Measurements from ENCODE around the gene KLHL7.

Gene KLHL7

DNA sequence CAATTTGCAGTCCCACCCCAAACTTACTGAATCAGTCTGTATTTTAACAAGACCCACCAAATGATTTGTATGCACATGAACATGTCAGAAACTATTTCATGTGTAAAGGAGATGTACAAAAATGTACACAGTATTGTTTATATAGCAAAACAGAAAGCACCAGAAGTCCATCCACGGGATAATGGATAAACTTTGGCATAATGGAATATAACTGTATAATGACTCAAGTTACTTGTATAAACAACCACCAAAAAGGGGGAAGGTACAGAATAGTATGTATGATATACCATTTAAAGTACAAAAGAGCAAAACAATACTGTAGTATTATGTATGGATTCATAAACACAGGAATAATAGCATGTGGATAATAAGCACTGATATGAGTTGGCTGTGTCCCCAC is 98.7 kb downstream of the KLHL7 start:
- H3K27ac ChIP-seq (ENCODE audit: poor library complexity, severe bottlenecking): no peak overlapping the region
- no peaks in the 10 kb centered on the region for H3K4me1 ChIP-seq (ENCODE audit: insufficient read depth, poor library complexity, severe bottlenecking)
- no peaks in the 10 kb centered on the region for H3K27me3 ChIP-seq (ENCODE audit: insufficient read depth, poor library complexity, severe bottlenecking)
- H3K36me3 ChIP-seq (ENCODE audit: low read depth): peaks cover 23% of the 10 kb centered on the region
- DNase-seq (ENCODE audit: low spot score) (no peak), ATAC-seq (ENCODE audit: low read depth) (no peak)
- no peak overlapping the region for H3K4me3 ChIP-seq (ENCODE audit: severe bottlenecking)
- TF ChIP-seq, protein P1, sequence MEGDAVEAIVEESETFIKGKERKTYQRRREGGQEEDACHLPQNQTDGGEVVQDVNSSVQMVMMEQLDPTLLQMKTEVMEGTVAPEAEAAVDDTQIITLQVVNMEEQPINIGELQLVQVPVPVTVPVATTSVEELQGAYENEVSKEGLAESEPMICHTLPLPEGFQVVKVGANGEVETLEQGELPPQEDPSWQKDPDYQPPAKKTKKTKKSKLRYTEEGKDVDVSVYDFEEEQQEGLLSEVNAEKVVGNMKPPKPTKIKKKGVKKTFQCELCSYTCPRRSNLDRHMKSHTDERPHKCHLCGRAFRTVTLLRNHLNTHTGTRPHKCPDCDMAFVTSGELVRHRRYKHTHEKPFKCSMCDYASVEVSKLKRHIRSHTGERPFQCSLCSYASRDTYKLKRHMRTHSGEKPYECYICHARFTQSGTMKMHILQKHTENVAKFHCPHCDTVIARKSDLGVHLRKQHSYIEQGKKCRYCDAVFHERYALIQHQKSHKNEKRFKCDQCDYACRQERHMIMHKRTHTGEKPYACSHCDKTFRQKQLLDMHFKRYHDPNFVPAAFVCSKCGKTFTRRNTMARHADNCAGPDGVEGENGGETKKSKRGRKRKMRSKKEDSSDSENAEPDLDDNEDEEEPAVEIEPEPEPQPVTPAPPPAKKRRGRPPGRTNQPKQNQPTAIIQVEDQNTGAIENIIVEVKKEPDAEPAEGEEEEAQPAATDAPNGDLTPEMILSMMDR (IDR thresholded peaks at IDR 0.05; ENCODE audit: poor library complexity, severe bottlenecking): no peak
- no peaks in the 10 kb centered on the region for H3K9me3 ChIP-seq (ENCODE audit: severe bottlenecking)

DNA sequence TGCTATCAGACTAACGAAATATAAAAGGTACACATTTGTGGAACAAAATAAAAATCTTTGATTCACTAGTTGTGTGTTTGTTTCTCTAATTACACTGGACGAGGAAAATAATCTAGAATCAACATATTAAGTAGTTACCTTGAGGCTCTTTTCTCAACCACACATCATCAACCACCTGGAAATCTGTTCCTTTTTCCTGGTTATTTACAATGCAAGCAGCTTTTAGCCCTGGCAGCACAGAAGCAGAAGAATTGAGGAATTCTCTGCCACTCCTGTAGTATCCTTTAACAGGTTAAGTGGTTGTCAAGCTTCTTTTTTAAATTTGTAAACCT is 100.0 kb downstream of the KLHL7 start:
- Histone ChIP-seq H3K27ac (ENCODE audit: poor library complexity, severe bottlenecking) (no peak overlapping the region), H3K4me3 (ENCODE audit: severe bottlenecking) (no peak overlapping the region), H3K9me3 (ENCODE audit: severe bottlenecking) (no peaks in the 10 kb centered on the region), H3K27me3 (ENCODE audit: insufficient read depth, poor library complexity, severe bottlenecking) (no peaks in the 10 kb centered on the region), H3K36me3 (ENCODE audit: low read depth) (peaks cover 10% of the 10 kb centered on the region), H3K4me1 (ENCODE audit: insufficient read depth, poor library complexity, severe bottlenecking) (no peaks in the 10 kb centered on the region)
- DNase-seq (ENCODE audit: low spot score) (no peak), ATAC-seq (ENCODE audit: low read depth) (no peak)
- TF ChIP-seq, protein P1 (IDR thresholded peaks at IDR 0.05; ENCODE audit: poor library complexity, severe bottlenecking): no peak

DNA sequence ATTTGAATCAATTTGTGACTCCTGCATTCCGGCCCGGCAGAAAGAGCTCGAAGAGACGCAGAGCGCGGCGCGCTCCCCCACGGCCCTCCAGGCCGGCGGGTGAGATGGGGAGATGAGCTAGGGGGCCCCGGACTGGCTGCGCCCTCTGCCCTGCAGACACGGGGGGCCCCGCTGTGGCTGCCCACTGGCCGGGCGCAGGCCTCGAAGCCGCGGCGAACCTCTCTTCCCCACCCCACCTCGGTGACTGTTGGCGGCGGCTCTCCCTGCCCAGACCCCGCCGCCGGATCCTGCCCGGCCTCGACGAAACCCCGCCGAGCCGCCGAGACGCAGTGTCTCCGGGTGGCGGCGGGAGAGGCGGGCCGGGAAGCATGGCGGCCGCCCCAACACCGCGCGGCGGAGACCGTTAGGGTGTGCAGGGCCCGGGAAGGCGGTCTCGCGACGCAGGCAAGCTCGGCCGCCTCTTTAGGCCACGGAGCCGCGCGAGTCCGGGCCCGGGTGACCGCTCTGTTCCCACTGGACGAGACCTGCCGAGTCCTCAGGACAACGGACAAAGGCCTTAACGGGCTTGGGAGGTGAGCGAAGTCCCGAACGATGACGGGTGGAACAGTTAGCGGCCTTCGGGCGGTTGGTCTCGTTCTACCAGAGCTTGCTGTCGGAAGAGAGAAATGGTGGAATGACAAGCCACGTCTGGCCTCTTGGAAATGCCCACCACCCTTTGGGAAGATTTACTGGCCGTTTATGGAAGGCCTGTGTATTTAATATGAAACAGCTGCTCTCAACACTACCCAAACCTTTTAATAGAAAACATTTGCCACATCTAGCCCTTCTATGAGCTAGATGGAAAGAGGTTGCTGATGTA is 100.6 kb downstream of the KLHL7 start:
- Histone ChIP-seq H3K27ac (ENCODE audit: poor library complexity, severe bottlenecking) (no peak overlapping the region), H3K27me3 (ENCODE audit: insufficient read depth, poor library complexity, severe bottlenecking) (no peaks in the 10 kb centered on the region), H3K4me1 (ENCODE audit: insufficient read depth, poor library complexity, severe bottlenecking) (no peaks in the 10 kb centered on the region), H3K9me3 (ENCODE audit: severe bottlenecking) (no peaks in the 10 kb centered on the region), H3K36me3 (ENCODE audit: low read depth) (peaks cover 4% of the 10 kb centered on the region), H3K4me3 (ENCODE audit: severe bottlenecking) (no peak overlapping the region)
- TF ChIP-seq, protein P1 (IDR thresholded peaks at IDR 0.05; ENCODE audit: poor library complexity, severe bottlenecking): no peak
- no peak for ATAC-seq (ENCODE audit: low read depth)
- DNase-seq (ENCODE audit: low spot score): no peak

DNA sequence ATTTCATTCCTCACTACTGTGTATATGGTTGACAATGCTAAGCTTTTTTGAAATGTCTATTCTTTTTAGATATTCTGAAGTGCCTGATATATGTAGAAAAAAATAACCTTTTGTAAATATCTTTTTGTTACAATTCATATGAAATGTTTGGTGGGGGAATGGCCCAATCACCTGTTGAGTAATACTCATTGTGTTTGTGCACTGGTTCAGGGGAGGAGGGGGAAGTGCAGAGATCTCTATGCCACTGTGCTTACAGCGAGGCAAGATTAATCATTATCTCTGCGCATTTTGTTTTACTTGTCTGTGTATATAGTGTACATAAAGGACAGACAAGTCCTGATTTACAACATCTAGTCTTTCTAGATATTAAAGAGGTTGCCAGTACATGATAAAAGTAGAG is 101.4 kb downstream of the KLHL7 start:
- DNase-seq (ENCODE audit: low spot score): no peak
- Histone ChIP-seq H3K9me3 (ENCODE audit: severe bottlenecking) (no peaks in the 10 kb centered on the region), H3K4me1 (ENCODE audit: insufficient read depth, poor library complexity, severe bottlenecking) (no peaks in the 10 kb centered on the region), H3K27ac (ENCODE audit: poor library complexity, severe bottlenecking) (no peak overlapping the region), H3K36me3 (ENCODE audit: low read depth) (no peaks in the 10 kb centered on the region; the same call in 1 of the 2 replicates), H3K27me3 (ENCODE audit: insufficient read depth, poor library complexity, severe bottlenecking) (no peaks in the 10 kb centered on the region), H3K4me3 (ENCODE audit: severe bottlenecking) (no peak overlapping the region)
- ATAC-seq (ENCODE audit: low read depth): no peak
- TF ChIP-seq, protein P1 (IDR thresholded peaks at IDR 0.05; ENCODE audit: poor library complexity, severe bottlenecking): no peak

DNA sequence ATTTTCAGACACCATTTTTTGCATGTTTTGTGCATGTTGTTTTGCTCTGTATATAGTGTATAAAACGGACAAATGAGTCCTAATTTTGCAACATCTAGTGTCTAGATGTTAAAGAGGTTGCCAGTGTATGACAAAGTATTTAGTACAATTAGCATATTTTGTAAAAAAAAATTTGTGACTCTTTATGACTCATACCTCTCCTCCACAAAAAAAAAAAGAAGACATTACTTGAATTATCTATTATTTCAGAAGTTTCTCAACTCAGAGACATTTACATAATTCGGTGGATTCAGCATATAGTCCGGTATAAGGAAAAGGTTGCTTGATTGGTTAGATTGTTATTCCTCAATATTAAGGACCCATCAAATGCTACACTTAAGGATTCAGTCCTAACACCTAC is 102.3 kb downstream of the KLHL7 start:
- H3K27ac ChIP-seq (ENCODE audit: poor library complexity, severe bottlenecking): no peak overlapping the region
- no peaks in the 10 kb centered on the region for H3K36me3 ChIP-seq (ENCODE audit: low read depth)
- H3K9me3 ChIP-seq (ENCODE audit: severe bottlenecking): no peaks in the 10 kb centered on the region
- DNase-seq (ENCODE audit: low spot score): no peak
- no peak for ATAC-seq (ENCODE audit: low read depth)
- TF ChIP-seq, protein P1 (IDR thresholded peaks at IDR 0.05; ENCODE audit: poor library complexity, severe bottlenecking): no peak
- no peak overlapping the region for H3K4me3 ChIP-seq (ENCODE audit: severe bottlenecking)
- no peaks in the 10 kb centered on the region for H3K27me3 ChIP-seq (ENCODE audit: insufficient read depth, poor library complexity, severe bottlenecking)
- H3K4me1 ChIP-seq (ENCODE audit: insufficient read depth, poor library complexity, severe bottlenecking): no peaks in the 10 kb centered on the region
